Osteocyte (in vitro differentiated cells): ENCODE results near the gene MSL3. TPM values are rescaled to one million over a fixed set of nuclear protein-coding genes. Genes with fewer than 3 reads are reported as not detected.

Source experiments
- DNase-seq: peaks from one replicate; pipeline ENCODE4 v3.0.0; 2021; ENCODE audit warnings: mixed read lengths; ENCODE audit not compliant: unreplicated experiment; ENCODE audit errors: extremely low spot score
- H3K27ac Mint-ChIP-seq: one replicate; pipeline ENCODE4 v1.8.0; 2021; ENCODE audit warnings: mild to moderate bottlenecking, mixed read lengths; ENCODE audit not compliant: unreplicated experiment
- H3K27me3 Mint-ChIP-seq: one replicate; pipeline ENCODE4 v1.8.0; 2021; ENCODE audit warnings: mixed read lengths; ENCODE audit not compliant: unreplicated experiment
- H3K36me3 Mint-ChIP-seq: one replicate; pipeline ENCODE4 v1.8.0; 2021; ENCODE audit warnings: mixed read lengths; ENCODE audit not compliant: unreplicated experiment
- H3K4me1 Mint-ChIP-seq: one replicate; pipeline ENCODE4 v1.8.0; 2021; ENCODE audit warnings: mixed read lengths; ENCODE audit not compliant: unreplicated experiment
- H3K4me3 Mint-ChIP-seq: one replicate; pipeline ENCODE4 v1.8.0; 2021; ENCODE audit warnings: mild to moderate bottlenecking, moderate library complexity, mixed read lengths; ENCODE audit not compliant: unreplicated experiment
- H3K9me3 Mint-ChIP-seq: one replicate; pipeline ENCODE4 v1.8.0; 2021; ENCODE audit warnings: mixed read lengths; ENCODE audit not compliant: unreplicated experiment
- total RNA-seq: library from RNA; stranded (reverse); gene quantifications from 2 replicates; pipeline ENCODE4 v1.2.1, GENCODE V29; 2021
- TF ChIP-seq, protein P1 (sequence below): fragments of 200-600 bp; sonication (generic); IDR thresholded peaks from 2 replicates; pipeline ENCODE4 v1.5.0; 2021; ENCODE audit warnings: antibody characterized with exemption, mild to moderate bottlenecking, moderate library complexity

The MSL3 gene
- total RNA-seq, 1 donor from 2014 or later = 27.8 TPM

DNA sequence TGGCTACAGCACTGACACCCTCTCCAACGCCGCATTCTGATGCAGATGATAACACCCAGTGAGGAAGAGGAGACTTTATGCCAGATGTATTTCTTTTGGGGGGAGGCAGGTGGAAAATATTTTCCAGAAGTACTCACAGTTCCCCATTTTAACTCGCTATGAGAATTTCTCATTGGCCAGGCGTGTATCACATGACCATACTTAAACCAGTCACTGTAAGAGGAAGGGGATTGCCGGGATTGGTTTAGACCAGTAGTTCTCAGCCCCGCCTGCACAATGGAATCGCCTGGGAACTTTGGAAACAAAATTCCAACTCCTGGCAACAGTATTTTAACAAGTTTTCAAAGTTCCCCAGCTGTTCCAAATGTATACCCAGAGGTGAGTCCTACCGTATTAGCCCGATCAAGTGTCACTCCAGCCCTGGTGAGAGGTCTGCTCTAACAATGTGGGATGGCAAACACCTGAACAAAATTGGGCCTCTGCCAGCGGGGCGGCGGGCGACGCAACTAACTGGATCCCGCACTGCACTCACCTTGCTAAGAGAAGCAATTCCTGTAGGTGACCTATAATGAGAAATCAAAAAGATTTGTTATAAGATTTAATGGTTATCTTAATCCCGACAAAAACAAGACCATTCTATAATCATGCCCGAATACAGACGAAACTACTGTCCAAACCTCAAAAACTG is 2.9 kb upstream of the MSL3 start:
- no peak overlapping the region for H3K27ac Mint-ChIP-seq

DNA sequence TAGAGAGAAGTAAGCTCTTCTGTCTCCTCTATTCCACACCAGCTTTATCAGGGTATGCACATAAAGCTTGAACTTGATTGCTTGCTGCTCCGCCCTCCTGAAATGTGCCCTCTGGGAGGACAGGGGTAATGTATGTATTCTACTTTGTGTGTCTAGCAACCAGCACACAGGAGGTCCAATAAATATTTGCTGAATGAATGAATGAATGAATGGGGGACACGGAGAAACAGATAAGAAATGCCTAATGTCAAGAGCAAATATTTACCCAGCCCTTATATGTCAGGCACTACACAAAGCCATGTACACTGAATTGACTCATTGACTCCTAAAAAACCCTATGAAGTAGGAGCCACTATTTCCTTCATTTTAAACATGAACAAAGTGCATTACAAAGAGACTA is 2.3 kb upstream of the MSL3 start:
- TF ChIP-seq, protein P1, sequence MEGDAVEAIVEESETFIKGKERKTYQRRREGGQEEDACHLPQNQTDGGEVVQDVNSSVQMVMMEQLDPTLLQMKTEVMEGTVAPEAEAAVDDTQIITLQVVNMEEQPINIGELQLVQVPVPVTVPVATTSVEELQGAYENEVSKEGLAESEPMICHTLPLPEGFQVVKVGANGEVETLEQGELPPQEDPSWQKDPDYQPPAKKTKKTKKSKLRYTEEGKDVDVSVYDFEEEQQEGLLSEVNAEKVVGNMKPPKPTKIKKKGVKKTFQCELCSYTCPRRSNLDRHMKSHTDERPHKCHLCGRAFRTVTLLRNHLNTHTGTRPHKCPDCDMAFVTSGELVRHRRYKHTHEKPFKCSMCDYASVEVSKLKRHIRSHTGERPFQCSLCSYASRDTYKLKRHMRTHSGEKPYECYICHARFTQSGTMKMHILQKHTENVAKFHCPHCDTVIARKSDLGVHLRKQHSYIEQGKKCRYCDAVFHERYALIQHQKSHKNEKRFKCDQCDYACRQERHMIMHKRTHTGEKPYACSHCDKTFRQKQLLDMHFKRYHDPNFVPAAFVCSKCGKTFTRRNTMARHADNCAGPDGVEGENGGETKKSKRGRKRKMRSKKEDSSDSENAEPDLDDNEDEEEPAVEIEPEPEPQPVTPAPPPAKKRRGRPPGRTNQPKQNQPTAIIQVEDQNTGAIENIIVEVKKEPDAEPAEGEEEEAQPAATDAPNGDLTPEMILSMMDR = no peak
- Mint-ChIP-seq H3K4me1 (peaks cover 2% of the 10 kb centered on the region), H3K9me3 (no peaks in the 10 kb centered on the region), H3K27ac (no peak overlapping the region), H3K4me3 (no peak overlapping the region), H3K36me3 (no peaks in the 10 kb centered on the region), H3K27me3 (peaks cover 9% of the 10 kb centered on the region)
- DNase-seq = no peak

More for the DNA sequence above, 2.9 kb upstream of the MSL3 start:
- TF ChIP-seq, protein P1 = no peak
- peaks cover under 1% of the 10 kb centered on the region for H3K4me1 Mint-ChIP-seq
- H3K27me3 Mint-ChIP-seq = peaks cover 13% of the 10 kb centered on the region
- no peak overlapping the region for H3K4me3 Mint-ChIP-seq
- H3K36me3 Mint-ChIP-seq = no peaks in the 10 kb centered on the region
- H3K9me3 Mint-ChIP-seq = no peaks in the 10 kb centered on the region
- no peak for DNase-seq

DNA sequence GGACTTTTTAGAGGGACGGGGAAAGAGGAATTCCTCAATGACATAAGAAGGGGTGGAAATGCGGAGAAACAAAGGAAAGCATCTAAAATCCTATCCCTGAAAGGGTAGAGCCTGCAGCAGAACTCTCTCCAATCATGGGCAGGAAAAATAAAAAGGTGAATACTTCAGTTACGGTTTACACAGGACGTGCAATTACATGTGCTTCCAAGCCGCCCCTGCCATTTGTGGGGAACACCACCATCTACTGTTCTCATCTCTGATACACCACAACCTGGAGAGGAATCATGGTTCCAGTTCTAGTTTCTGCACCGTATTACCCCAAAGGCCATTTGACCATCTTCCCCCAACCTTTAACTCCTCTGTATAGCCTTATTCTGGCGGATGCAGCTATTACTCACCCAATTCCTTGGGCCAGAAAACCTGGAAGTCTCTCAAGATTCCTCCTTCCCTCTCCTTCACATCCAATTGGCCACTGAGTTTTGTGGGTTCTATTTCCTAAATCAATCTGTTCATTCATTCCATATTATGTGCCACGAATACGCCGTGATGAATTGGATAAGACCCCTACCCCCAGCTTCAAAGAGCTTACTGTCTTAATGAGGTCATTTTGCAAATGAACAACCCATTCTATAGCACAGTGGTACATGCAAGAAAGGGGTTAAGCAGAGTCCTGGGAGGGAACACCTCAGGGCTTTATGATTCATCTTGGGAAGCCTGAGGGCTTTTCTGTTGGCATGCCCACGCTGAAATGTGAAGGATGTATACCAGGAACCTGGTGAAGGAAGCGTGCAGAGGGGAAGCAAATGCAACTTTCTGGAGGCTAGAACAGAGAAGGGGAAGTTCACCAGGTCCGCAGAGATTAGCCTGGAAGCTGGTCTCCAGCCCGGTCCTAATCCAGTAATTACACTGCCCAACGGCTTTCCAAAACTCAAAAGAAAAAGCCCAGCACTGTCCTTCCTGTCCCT is 1.4 kb upstream of the MSL3 start:
- DNase-seq = no peak
- H3K4me1 Mint-ChIP-seq = peaks cover 5% of the 10 kb centered on the region
- H3K36me3 Mint-ChIP-seq = no peaks in the 10 kb centered on the region
- peaks cover 7% of the 10 kb centered on the region for H3K27me3 Mint-ChIP-seq
- H3K4me3 Mint-ChIP-seq = peak overlapping the region; percentile 65
- no peaks in the 10 kb centered on the region for H3K9me3 Mint-ChIP-seq
- H3K27ac Mint-ChIP-seq = no peak overlapping the region
- TF ChIP-seq, protein P1 = no peak

DNA sequence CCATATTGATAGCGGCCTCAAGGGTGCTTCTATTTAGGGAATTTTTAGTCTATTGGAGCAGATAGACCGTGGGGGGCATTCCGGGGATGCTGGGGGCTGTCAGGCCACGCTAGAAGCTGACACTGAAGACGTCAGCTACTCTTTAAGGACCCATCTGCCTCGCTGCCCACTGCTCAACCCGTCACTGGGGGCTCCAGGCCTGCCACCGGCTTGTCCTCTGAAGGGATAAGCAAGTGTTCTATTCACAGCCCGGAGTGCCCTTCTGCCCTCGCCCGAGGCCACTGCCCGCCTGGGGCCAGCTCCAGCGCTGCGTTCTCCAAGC is 679 bp upstream of the MSL3 start:
- no peak for DNase-seq

More for the DNA sequence above, 679 bp upstream of the MSL3 start:
- no peak overlapping the region for H3K27ac Mint-ChIP-seq
- H3K27me3 Mint-ChIP-seq = peaks cover 3% of the 10 kb centered on the region
- H3K9me3 Mint-ChIP-seq = no peaks in the 10 kb centered on the region
- H3K4me3 Mint-ChIP-seq = peak overlapping the region; percentile 65
- peaks cover 2% of the 10 kb centered on the region for H3K36me3 Mint-ChIP-seq
- TF ChIP-seq, protein P1 = no peak
- H3K4me1 Mint-ChIP-seq = peaks cover 5% of the 10 kb centered on the region
